Renal pelvis (tissue), 4 donors: ENCODE measurements around the gene CRHR2. TPM values are rescaled to one million over a fixed set of nuclear protein-coding genes. Genes with fewer than 3 reads are reported as not detected.

Source experiments
- DNase-seq: peaks from one replicate; pipeline ENCODE4 v3.0.0-alpha.2; 2013
- polyA plus RNA-seq, 3 donors: library from polyadenylated mRNA; unstranded; fragments of 120-200 nt; gene quantifications; one replicate each; pipeline ENCODE4 v1.2.1, GENCODE V29; 2013; ENCODE audit not compliant: insufficient read length in 3 of 3

The CRHR2 gene
- polyA plus RNA-seq, 3 donors = 0.20 to 0.22 TPM; not detected in 1

- DNase-seq = no peak
Observed at GRCh38 chr7:30707391-30708357, 25.4 kb upstream of the CRHR2 start.

- no peak for DNase-seq
Observed at GRCh38 chr7:30706908-30707307, 24.7 kb upstream of the CRHR2 start.

- no peak for DNase-seq
Observed at GRCh38 chr7:30706316-30706715, 24.1 kb upstream of the CRHR2 start.

- DNase-seq = no peak
Observed at GRCh38 chr7:30705596-30705995, 23.3 kb upstream of the CRHR2 start.

- DNase-seq = no peak
Observed at GRCh38 chr7:30705008-30705407, 22.8 kb upstream of the CRHR2 start.

GRCh38 chr7:30703756-30704155, 21.5 kb upstream of the CRHR2 start:
- no peak for DNase-seq

GRCh38 chr7:30702200-30702599, 19.9 kb upstream of the CRHR2 start:
- DNase-seq = no peak

GRCh38 chr7:30700941-30701340, 18.7 kb upstream of the CRHR2 start:
- no peak for DNase-seq

- no peak for DNase-seq
Observed at GRCh38 chr7:30699706-30700495, 17.6 kb upstream of the CRHR2 start.

GRCh38 chr7:30698481-30698880, 16.2 kb upstream of the CRHR2 start:
- no peak for DNase-seq

GRCh38 chr7:30697719-30698460, 15.6 kb upstream of the CRHR2 start:
- DNase-seq = no peak

- DNase-seq = no peak
Observed at GRCh38 chr7:30694774-30695721, 12.8 kb upstream of the CRHR2 start.

- no peak for DNase-seq
Observed at GRCh38 chr7:30694218-30694745, 12.0 kb upstream of the CRHR2 start.

- DNase-seq = no peak
Observed at GRCh38 chr7:30692882-30693281, 10.6 kb upstream of the CRHR2 start.

- no peak for DNase-seq
Observed at GRCh38 chr7:30692438-30692837, 10.2 kb upstream of the CRHR2 start.

- DNase-seq = no peak
Observed at GRCh38 chr7:30690011-30690410, 7.8 kb upstream of the CRHR2 start.

GRCh38 chr7:30688718-30689221, 6.5 kb upstream of the CRHR2 start:
- peak; percentile 44 for DNase-seq

GRCh38 chr7:30687604-30688003, 5.3 kb upstream of the CRHR2 start:
- DNase-seq = no peak

- no peak for DNase-seq
Observed at GRCh38 chr7:30684351-30684750, 2.1 kb upstream of the CRHR2 start.

- DNase-seq = no peak
Observed at GRCh38 chr7:30683816-30684215, 1.6 kb upstream of the CRHR2 start.

- no peak for DNase-seq
Observed at GRCh38 chr7:30683306-30683705, 1.1 kb upstream of the CRHR2 start.
